GM12878 (cell line): ENCODE measurements around the gene BRAF.
"Not testable (repeated sequence)": the region's sequence is repeated elsewhere in the genome, so short reads cannot be mapped to it uniquely, and the experiment has no call there.

ENCODE experiments used
- BHLHE40 ChIP-seq, 2 experiments: fragments of 450-650 bp in 1 of 2; IDR thresholded peaks; 2 replicates each; pipeline ENCODE4 v1.6.1; 2011 to 2017; ENCODE audit warnings: low read depth in 2 of 2, borderline replicate concordance in 1 of 2, improper control_type of control experiment in 1 of 2, low read length in 1 of 2, mild to moderate bottlenecking in 1 of 2
- CTCF ChIP-seq, 3 experiments: IDR thresholded peaks in 2 of 3; conservative IDR thresholded peaks in 1 of 3; 2 replicates each; pipeline ENCODE4 v1.5.1; 2011; ENCODE audit warnings: low read depth in 3 of 3, low read length in 3 of 3, mild to moderate bottlenecking in 3 of 3, control low read depth in 2 of 3, moderate library complexity in 2 of 3, inconsistent platforms in 1 of 3, mixed read lengths in 1 of 3; ENCODE audit not compliant: control insufficient read depth in 2 of 3, insufficient read depth in 1 of 3; ENCODE audit errors: extremely low read depth in 1 of 3
- EP300 ChIP-seq, 2 experiments: fragments of 150-350 bp in 1 of 2; IDR thresholded peaks; 2 replicates each; pipeline ENCODE4 v1.6.1; 2011 to 2012; ENCODE audit warnings: low read depth in 2 of 2, low read length in 2 of 2, borderline replicate concordance in 1 of 2, improper control_type of control experiment in 1 of 2, inconsistent platforms in 1 of 2; ENCODE audit not compliant: control insufficient read depth in 1 of 2
- EZH2 ChIP-seq: IDR thresholded peaks from 2 replicates; pipeline ENCODE4 v1.6.1; 2012; ENCODE audit warnings: low read depth, mild to moderate bottlenecking, control low read depth, inconsistent platforms, low read length, borderline replicate concordance; ENCODE audit not compliant: control insufficient read depth
- IRF3 ChIP-seq: fragments of 450-650 bp; IDR thresholded peaks from 2 replicates; pipeline ENCODE4 v1.6.1; 2014; ENCODE audit warnings: mild to moderate bottlenecking
- JUND ChIP-seq: IDR thresholded peaks from 2 replicates; pipeline ENCODE4 v1.6.1; 2012; ENCODE audit warnings: low read depth, mild to moderate bottlenecking, low read length, improper control_type of control experiment, moderate library complexity
- MXI1 ChIP-seq: fragments of 150-350 bp; IDR thresholded peaks from 2 replicates; pipeline ENCODE4 v1.6.1; 2011; ENCODE audit warnings: low read depth, mild to moderate bottlenecking, inconsistent platforms, low read length, improper control_type of control experiment
- RAD21 ChIP-seq: IDR thresholded peaks from 2 replicates; pipeline ENCODE4 v1.6.1; 2011; ENCODE audit warnings: mild to moderate bottlenecking, low read depth, low read length, moderate library complexity; ENCODE audit not compliant: insufficient read depth
- YY1 ChIP-seq: IDR thresholded peaks from 2 replicates; pipeline ENCODE4 v1.6.1; 2011; ENCODE audit warnings: low read depth, mild to moderate bottlenecking, low read length

DNA sequence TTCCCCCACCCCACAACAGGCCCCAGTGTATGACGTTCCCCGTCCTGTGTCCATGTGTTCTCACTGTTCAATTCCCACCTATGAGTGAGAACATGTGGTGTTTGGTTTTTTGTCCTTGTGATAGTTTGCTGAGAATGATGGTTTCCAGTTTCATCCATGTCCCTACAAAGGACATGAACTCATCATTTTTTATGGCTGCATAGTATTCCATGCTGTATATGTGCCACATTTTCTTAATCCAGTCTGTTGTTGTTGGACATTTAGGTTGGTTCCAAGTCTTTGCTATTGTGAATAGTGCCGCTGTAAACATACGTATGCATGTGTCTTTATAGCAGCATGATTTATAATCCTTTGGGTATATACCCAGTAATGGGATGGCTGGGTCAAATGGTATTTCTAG is 216.0 kb downstream of the BRAF start:
- not testable (repeated sequence) for TF ChIP-seq BHLHE40 (IDR thresholded peaks at IDR 0.05; ENCODE audit: borderline replicate concordance in 1 of 2, low read depth in 2 of 2, low read length in 1 of 2); YY1; MXI1; EZH2; CTCF (IDR thresholded peaks at IDR 0.05 in 2 of 3, conservative IDR thresholded peaks at IDR 0.05 in 1 of 3; ENCODE audit: control insufficient read depth in 2 of 3, extremely low read depth in 1 of 3, insufficient read depth in 1 of 3, low read depth in 3 of 3, low read length in 3 of 3); EP300 (IDR thresholded peaks at IDR 0.05; ENCODE audit: borderline replicate concordance in 1 of 2, control insufficient read depth in 1 of 2, low read depth in 2 of 2, low read length in 2 of 2); RAD21; IRF3; JUND
